ENCODE data around the gene CACNA1A.

Gene CACNA1A

DNA sequence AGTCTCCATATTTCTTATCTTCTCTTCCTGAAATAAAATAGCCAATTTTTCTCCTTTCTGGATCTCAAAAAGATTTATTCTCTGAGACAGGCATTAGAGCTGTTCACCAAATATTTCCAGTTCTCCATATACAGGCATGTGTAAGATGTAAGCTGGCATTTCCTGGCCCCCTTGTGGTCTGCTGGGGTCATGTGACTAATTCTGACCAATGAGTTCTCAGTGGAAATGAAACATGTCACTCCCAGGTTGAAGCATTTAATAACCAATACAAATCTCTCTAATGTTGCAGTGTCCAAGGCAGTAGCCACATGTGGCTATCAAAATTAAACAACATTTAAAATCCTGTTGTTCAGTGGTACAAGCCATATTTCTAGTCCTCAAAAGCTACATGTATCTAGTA, 14.8 kb upstream of the CACNA1A start:
- Histone ChIP-seq H3K9me3 (ENCODE audit: insufficient read depth, low read length) (peaks cover 8% of the 10 kb centered on the region; the same call in 1 of the 2 replicates), H3K79me2 (ENCODE audit: insufficient read depth, low read length) (no peaks in the 10 kb centered on the region), H3K27me3 (ENCODE audit: low read length) (no peaks in the 10 kb centered on the region), H3K9ac (ENCODE audit: low read length) (no peak overlapping the region), H3K36me3 (ENCODE audit: low read length) (no peaks in the 10 kb centered on the region), H3K9me2 (replicated peaks; ENCODE audit: insufficient read depth, low read length) (no peaks in the 10 kb centered on the region), H3K4me3 (ENCODE audit: insufficient read depth, low read length, poor library complexity, severe bottlenecking) (no peak overlapping the region), H3K27ac (ENCODE audit: low read depth, low read length) (no peak overlapping the region), H3F3A (ENCODE audit: insufficient read depth) (no peaks in the 10 kb centered on the region), H4K20me1 (ENCODE audit: low read depth, low read length) (no peaks in the 10 kb centered on the region), H2AFZ (ENCODE audit: low read depth, low read length, severe bottlenecking) (no peak overlapping the region), H3K4me2 (ENCODE audit: low read depth, low read length, poor library complexity, severe bottlenecking) (no peak overlapping the region)
- TF ChIP-seq EZH2phosphoT487 (conservative IDR thresholded peaks at IDR 0.05; ENCODE audit: low read length) (no peak), CTCF (IDR thresholded peaks at IDR 0.05; ENCODE audit: insufficient read depth, low read length, poor library complexity, severe bottlenecking) (no peak)

DNA sequence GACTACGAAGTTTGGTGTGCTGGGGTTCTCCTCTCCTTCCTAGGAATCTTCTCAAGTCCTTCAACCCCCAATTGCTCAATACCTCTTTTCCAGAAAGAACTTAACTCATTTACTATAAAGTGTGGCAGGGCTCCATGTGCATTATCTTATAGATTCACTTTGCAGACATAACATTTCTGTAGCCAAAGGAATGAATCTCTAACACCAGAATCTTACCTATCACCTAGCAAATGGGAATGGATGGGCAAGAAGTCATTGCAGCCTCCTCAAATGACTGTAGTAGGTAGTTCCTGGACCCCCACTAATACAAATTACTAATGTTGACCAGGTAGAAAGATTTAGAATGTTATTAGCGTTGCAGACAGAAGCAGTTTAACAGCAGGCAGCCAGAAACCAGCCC, 5.7 kb upstream of the CACNA1A start:
- Histone ChIP-seq H3K9me3 (ENCODE audit: insufficient read depth, low read length) (no peaks in the 10 kb centered on the region), H3K36me3 (ENCODE audit: low read length) (no peaks in the 10 kb centered on the region), H3K4me2 (ENCODE audit: low read depth, low read length, poor library complexity, severe bottlenecking) (no peak overlapping the region), H4K20me1 (ENCODE audit: low read depth, low read length) (no peaks in the 10 kb centered on the region), H3K4me3 (ENCODE audit: insufficient read depth, low read length, poor library complexity, severe bottlenecking) (no peak overlapping the region), H3K79me2 (ENCODE audit: insufficient read depth, low read length) (no peaks in the 10 kb centered on the region), H2AFZ (ENCODE audit: low read depth, low read length, severe bottlenecking) (no peak overlapping the region), H3K27me3 (ENCODE audit: low read length) (no peaks in the 10 kb centered on the region), H3K27ac (ENCODE audit: low read depth, low read length) (no peak overlapping the region), H3K9me2 (replicated peaks; ENCODE audit: insufficient read depth, low read length) (no peaks in the 10 kb centered on the region), H3K9ac (ENCODE audit: low read length) (no peak overlapping the region), H3F3A (ENCODE audit: insufficient read depth) (no peaks in the 10 kb centered on the region)
- TF ChIP-seq EZH2phosphoT487 (conservative IDR thresholded peaks at IDR 0.05; ENCODE audit: low read length) (no peak), CTCF (IDR thresholded peaks at IDR 0.05; ENCODE audit: insufficient read depth, low read length, poor library complexity, severe bottlenecking) (no peak)

DNA sequence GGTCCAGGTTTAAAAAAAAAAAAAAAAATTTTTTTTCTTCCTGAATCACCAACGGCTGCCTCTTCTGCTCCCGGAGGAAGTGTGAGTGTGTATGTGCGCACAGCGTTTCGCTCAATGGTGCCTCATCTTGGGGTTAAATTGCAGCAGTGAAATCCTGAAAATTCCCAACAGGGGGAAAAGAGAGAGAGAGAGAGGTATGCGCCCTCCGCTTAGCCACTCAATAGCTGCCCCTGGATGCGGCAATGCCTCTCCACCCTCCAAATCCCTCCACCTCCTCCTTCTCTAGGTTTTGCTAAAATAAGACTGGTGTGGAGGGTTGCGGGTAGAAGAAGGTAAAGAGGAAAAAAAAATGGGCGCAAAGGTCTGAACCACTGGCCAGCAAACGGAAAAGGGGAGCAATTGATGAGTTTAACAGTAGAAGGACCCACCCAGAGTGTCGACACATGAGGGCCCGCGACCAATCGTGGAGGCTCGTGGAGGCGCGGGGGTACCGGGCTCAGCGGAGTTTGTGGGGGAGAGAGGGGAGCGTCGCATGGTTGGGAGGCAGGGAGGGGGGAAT, 853 bp upstream of the CACNA1A start:
- Histone ChIP-seq H3K36me3 (ENCODE audit: low read length) (no peaks in the 10 kb centered on the region), H3K4me2 (ENCODE audit: low read depth, low read length, poor library complexity, severe bottlenecking) (no peak overlapping the region), H3K9me3 (ENCODE audit: insufficient read depth, low read length) (no peaks in the 10 kb centered on the region), H3K27ac (ENCODE audit: low read depth, low read length) (no peak overlapping the region), H3K9ac (ENCODE audit: low read length) (no peak overlapping the region), H4K20me1 (ENCODE audit: low read depth, low read length) (no peaks in the 10 kb centered on the region), H3K4me3 (ENCODE audit: insufficient read depth, low read length, poor library complexity, severe bottlenecking) (no peak overlapping the region), H3K9me2 (replicated peaks; ENCODE audit: insufficient read depth, low read length) (no peaks in the 10 kb centered on the region), H3F3A (ENCODE audit: insufficient read depth) (no peaks in the 10 kb centered on the region), H3K27me3 (ENCODE audit: low read length) (no peaks in the 10 kb centered on the region), H3K79me2 (ENCODE audit: insufficient read depth, low read length) (no peaks in the 10 kb centered on the region), H2AFZ (ENCODE audit: low read depth, low read length, severe bottlenecking) (no peak overlapping the region)
- TF ChIP-seq CTCF (IDR thresholded peaks at IDR 0.05; ENCODE audit: insufficient read depth, low read length, poor library complexity, severe bottlenecking) (no peak), EZH2phosphoT487 (conservative IDR thresholded peaks at IDR 0.05; ENCODE audit: low read length) (no peak)

All from SU-DHL-6 (cell line).